ENCODE data around the gene EHMT1. TPM values are rescaled to one million over a fixed set of nuclear protein-coding genes. Genes with fewer than 3 reads are reported as not detected.
A peak's percentile ranks its signal among the peaks of the same experiment; 100 is the strongest.

Gene EHMT1
- total RNA-seq, 1 experiment from 2014 or later = 112 TPM

DNA sequence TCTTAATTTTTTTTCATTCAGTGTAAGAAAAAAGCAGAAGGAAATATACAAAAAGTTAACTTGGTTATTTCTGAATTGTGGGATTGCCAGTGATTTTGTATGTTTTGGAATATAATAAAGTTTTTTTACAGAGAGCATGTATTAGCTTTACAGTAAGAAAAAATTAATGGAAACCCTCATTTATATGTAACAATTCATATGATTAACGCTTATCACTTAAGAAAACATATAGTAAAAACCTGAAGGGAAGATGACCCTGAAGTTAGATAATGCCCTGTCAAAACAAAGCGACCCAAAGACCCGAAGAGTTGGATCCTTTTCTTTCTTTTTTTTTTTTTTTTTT, 52.4 kb downstream of the EHMT1 start:
- Mint-ChIP-seq H3K36me3 (ENCODE audit: insufficient read depth in 1 of 3, low read depth in 3 of 3) (peaks cover 13 to 30% (median 26%) of the 10 kb centered on the region in 3 experiments), H3K4me3 (no peak overlapping the region), H3K9me3 (no peaks in the 10 kb centered on the region; a peak in 2 of 5 replicates), H3K4me1 (peaks cover 75 to 83% of the 10 kb centered on the region in 2 experiments), H3K27me3 (ENCODE audit: low read depth) (peaks cover 2% of the 10 kb centered on the region; the same call in 1 of the 2 replicates), H3K27ac (peak overlapping the region in 1 of 3 experiments; percentile 53; a peak in 2 of 7 replicates)
- H3K23me2 ChIP-seq (ENCODE audit: insufficient read length, low read depth, low read length, poor library complexity, severe bottlenecking) = peaks cover 4% of the 10 kb centered on the region
- H3K56ac ChIP-seq (ENCODE audit: insufficient read length, low read depth, low read length) = no peak overlapping the region
- H4K5ac ChIP-seq (ENCODE audit: insufficient read length, low read depth, low read length) = no peak overlapping the region
- H3K27ac ChIP-seq (ENCODE audit: insufficient read length, low read depth, low read length) = no peak overlapping the region
- H4K8ac ChIP-seq (replicated peaks; ENCODE audit: insufficient read length, low read depth, low read length) = no peak overlapping the region
- no CpG with 5 or more reads among the region's 3 CpGs for WGBS (ENCODE audit: extremely low coverage, insufficient read length, low lambda C conversion rate)
- H2BK120ac ChIP-seq (ENCODE audit: low read depth, low read length, poor library complexity, severe bottlenecking) = no peak overlapping the region
- no peak overlapping the region for H2BK20ac ChIP-seq (ENCODE audit: low read depth, low read length, poor library complexity, severe bottlenecking)
- H2AFZ ChIP-seq (ENCODE audit: low read length) = no peak overlapping the region
- H3T11ph ChIP-seq (ENCODE audit: low read length) = no peak overlapping the region
- TF ChIP-seq, protein P1, sequence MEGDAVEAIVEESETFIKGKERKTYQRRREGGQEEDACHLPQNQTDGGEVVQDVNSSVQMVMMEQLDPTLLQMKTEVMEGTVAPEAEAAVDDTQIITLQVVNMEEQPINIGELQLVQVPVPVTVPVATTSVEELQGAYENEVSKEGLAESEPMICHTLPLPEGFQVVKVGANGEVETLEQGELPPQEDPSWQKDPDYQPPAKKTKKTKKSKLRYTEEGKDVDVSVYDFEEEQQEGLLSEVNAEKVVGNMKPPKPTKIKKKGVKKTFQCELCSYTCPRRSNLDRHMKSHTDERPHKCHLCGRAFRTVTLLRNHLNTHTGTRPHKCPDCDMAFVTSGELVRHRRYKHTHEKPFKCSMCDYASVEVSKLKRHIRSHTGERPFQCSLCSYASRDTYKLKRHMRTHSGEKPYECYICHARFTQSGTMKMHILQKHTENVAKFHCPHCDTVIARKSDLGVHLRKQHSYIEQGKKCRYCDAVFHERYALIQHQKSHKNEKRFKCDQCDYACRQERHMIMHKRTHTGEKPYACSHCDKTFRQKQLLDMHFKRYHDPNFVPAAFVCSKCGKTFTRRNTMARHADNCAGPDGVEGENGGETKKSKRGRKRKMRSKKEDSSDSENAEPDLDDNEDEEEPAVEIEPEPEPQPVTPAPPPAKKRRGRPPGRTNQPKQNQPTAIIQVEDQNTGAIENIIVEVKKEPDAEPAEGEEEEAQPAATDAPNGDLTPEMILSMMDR (conservative IDR thresholded peaks at IDR 0.05) = no peak
- no peak overlapping the region for H3K4me2 ChIP-seq (ENCODE audit: insufficient read depth, insufficient read length, low read length)
- no peak overlapping the region for H2BK5ac ChIP-seq (ENCODE audit: insufficient read length, low read length)
- H3K9me3 ChIP-seq (ENCODE audit: control insufficient read depth, low read depth, low read length) = no peaks in the 10 kb centered on the region
- no peak overlapping the region for H3K14ac ChIP-seq (ENCODE audit: insufficient read depth, low read length)
- H3K4me1 ChIP-seq (ENCODE audit: insufficient read depth, low read length) = peaks cover 21% of the 10 kb centered on the region; the same call in 1 of the 2 replicates
- no peak overlapping the region for H2AK5ac ChIP-seq (ENCODE audit: insufficient read length, low read length)
- no peak overlapping the region for H3K18ac ChIP-seq (ENCODE audit: insufficient read length, low read depth, low read length)
- H2BK15ac ChIP-seq (ENCODE audit: low read depth, low read length) = no peak overlapping the region
- H4K20me1 ChIP-seq (ENCODE audit: control insufficient read depth, insufficient read depth, insufficient read length) = peaks cover 7% of the 10 kb centered on the region
- no peak overlapping the region for H3K4ac ChIP-seq (ENCODE audit: low read depth, low read length)
- H4K91ac ChIP-seq (ENCODE audit: insufficient read length, low read depth, low read length) = no peak overlapping the region
- H3K23ac ChIP-seq (ENCODE audit: insufficient read length, low read depth, low read length) = no peak overlapping the region
- H2BK12ac ChIP-seq (ENCODE audit: insufficient read length, low read depth, low read length) = no peak overlapping the region
- no peak overlapping the region for H3K9ac ChIP-seq (ENCODE audit: extremely low read depth, insufficient read length, low read length)
- H3K79me1 ChIP-seq (ENCODE audit: insufficient read depth, low read depth, low read length, poor library complexity, severe bottlenecking) = no peaks in the 10 kb centered on the region
- no peaks in the 10 kb centered on the region for H3K27me3 ChIP-seq (ENCODE audit: insufficient read depth, low read length)
- H3K79me2 ChIP-seq (ENCODE audit: insufficient read depth, low read length) = peaks cover 23% of the 10 kb centered on the region; the same call in 1 of the 2 replicates
- DNase-seq = no peak

Data from H9 (cell line).